GM21381 (cell line): Measurements from ENCODE around the gene ARHGAP20.
A peak's percentile ranks its signal among the peaks of the same experiment; 100 is the strongest.

Source experiments
- ATAC-seq: cut with Tn5 transposase; IDR thresholded peaks from one replicate; pipeline ENCODE4 v1.9.1; 2021; ENCODE audit warnings: mild to moderate bottlenecking, moderate library complexity; ENCODE audit not compliant: unreplicated experiment

ARHGAP20 gene

GRCh38 chr11:110711776-110712658, at the start of gene ARHGAP20:
ARHGAP20 (minus strand) TSS chr11:110712437; CDS start chr11:110712231, 206 bp downstream.
- ATAC-seq: peak; percentile 90

- ATAC-seq: no peak
Observed at GRCh38 chr11:110761991-110762390, 49.8 kb upstream of the ARHGAP20 start.

GRCh38 chr11:110761131-110761530, 48.9 kb upstream of the ARHGAP20 start:
- no peak for ATAC-seq

DNA sequence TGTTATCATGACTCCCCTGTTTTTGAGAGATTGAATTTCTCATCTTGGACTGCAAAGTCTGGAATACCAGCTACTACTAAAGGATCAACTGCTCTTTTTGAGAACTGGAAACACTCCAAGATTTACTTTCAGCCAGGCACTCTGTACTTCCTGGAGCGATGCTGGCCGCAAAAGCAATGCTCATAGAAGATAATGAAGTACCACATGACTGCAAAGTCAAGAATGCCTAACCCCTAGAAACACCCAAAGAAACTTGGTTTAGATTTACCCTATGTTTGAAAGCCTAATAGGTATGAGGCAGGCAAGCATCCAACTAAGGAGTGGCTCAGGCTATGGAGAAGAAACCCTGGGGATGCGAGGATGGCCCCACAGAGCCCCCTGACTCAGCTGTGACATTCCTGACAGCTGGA, 47.7 kb upstream of the ARHGAP20 start:
- ATAC-seq: no peak

GRCh38 chr11:110757962-110758755, 45.9 kb upstream of the ARHGAP20 start:
- no peak for ATAC-seq

GRCh38 chr11:110757066-110757465, 44.8 kb upstream of the ARHGAP20 start:
- no peak for ATAC-seq

DNA sequence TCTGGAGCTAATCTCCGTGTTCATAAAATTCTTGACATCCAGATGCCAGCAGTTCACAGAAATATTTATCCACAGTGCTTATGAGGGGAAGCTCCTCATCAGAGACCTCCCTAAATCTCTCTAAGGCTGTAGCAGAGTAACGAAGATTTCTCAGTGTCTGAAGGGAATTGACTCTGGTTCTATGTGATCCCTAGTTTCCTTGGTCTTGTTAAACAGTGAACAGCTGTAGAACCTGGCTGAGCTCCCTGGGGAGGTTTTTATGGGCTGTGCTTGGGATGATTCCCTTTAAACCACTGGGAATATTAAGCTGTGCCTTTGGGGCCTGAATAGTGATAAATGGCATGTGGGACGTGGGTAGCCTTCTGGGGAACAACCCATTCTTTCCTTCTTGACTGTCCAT, 43.7 kb upstream of the ARHGAP20 start:
- no peak for ATAC-seq

DNA sequence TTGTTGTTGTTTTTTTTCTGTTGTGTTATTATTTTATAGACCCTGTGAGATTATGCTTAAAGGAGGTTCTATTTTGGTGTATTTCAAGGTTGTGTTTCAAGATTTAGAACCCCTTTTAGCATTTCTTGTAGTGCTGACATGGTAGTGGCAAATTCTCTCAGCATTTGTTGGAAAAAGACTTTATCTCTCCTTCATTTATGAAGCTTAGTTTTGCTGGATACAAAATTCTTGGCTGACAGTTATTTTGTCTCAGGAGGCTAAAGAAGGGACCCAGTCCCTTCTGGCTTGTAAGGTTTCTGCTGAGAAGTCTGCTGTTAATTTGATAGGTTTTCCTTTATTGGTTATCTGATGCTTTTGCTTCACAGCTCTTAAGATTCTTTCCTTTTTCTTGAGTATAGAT, 40.7 kb upstream of the ARHGAP20 start:
- ATAC-seq: no peak

DNA sequence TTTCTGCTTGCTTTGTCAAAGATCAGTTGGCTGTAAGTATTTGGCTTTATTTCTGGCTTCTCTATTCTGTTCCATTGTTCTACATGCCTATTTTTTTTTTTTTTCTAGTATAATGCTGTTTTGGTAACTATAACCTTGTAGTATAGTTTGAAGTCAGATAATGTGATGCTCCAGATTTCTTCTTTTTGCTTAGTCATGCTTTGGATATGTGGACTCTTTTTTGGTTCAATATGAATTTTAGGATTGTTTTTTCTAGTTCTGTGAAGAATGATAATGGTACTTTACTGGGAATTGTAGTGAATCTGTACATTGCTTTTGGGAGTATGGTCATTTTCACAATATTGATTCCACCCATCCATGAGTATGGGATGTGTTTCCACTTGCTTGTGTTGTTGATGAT, 37.9 kb upstream of the ARHGAP20 start:
- ATAC-seq: no peak

GRCh38 chr11:110747531-110747930, 35.3 kb upstream of the ARHGAP20 start:
- no peak for ATAC-seq

DNA sequence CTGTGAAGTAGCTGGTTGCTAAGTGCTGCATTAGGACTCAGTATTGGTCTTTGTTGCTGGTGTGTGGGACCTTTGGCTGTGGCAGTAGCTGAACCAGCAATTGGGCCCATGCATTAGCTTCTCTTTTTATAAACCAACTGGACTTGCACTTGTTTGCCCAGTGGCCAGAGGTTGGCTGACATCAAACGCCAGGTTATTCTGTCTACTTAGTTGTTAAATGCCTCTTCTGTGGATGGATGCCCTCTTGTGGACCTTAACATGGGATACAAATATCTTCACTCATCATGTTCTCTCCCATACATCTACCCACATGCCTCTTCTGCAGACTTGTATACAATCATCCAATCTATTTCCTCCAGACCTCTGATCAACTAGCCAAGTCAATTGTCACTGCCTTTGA, 26.4 kb upstream of the ARHGAP20 start:
- no peak for ATAC-seq

- ATAC-seq: no peak
Observed at GRCh38 chr11:110737593-110737992, 25.4 kb upstream of the ARHGAP20 start.

DNA sequence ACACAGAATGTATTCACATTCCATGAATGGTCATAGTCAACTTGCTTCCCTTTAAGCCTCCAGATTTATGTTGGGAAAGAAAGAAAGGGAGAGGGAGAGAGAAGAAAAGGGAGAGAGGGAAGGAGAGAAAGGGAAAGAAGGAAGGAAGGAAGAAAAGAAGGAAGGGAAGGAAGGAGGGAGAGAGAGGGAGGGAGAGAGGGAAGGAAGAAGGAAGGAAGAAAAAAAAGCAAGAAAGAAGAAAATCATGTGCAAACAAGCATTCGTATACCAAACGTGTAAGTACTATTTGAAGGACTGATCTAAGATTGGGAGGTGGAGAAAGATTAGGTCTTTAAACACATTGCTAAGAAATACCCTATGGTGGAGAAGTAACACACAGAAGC, 23.9 kb upstream of the ARHGAP20 start:
- ATAC-seq: no peak

- no peak for ATAC-seq
Observed at GRCh38 chr11:110735455-110736170, 23.4 kb upstream of the ARHGAP20 start.

GRCh38 chr11:110734790-110735189, 22.6 kb upstream of the ARHGAP20 start:
- ATAC-seq: no peak

DNA sequence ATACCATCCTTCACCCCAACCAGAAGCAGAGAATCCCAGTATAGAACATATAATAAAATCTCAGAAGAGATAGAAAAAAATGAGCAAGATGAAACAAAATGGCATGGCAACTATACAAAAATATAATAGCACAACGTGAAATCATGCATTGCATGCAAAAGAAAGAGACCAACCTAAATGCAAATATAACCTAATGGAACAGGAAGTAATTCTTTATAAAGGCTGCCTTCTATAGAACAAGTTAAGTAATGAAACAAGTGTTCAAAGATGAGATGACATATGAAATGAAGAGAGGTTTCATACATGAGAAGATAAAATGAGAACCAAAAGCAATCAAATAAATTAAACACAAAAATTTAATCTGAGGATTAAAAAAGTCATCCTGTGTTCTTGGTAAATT, 18.5 kb upstream of the ARHGAP20 start:
- no peak for ATAC-seq

DNA sequence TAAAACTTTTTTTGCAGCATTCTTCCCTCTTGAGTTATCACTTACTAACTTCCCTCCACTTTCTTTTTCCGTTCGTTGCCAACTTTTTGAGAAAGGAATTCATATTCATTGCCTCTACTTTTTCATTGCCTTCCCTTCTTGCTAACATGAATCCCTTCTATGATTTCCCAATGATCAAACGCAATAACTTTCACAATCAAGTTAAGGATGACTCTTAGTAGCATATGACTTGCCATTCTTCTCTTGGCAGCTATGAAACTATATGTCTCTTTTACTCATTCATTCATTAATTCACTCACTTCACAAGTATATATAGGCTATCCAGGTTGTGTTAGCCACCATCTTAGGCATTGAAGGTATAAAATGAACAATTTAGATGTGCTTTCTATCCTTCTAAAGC, 16.6 kb upstream of the ARHGAP20 start:
- no peak for ATAC-seq

GRCh38 chr11:110728476-110728875, 16.2 kb upstream of the ARHGAP20 start:
- no peak for ATAC-seq

GRCh38 chr11:110724358-110724757, 12.1 kb upstream of the ARHGAP20 start:
- no peak for ATAC-seq

- no peak for ATAC-seq
Observed at GRCh38 chr11:110720431-110721275, 8.4 kb upstream of the ARHGAP20 start.
